Kidney (tissue), 14 donors: ENCODE results near the gene SNAP25. TPM values are rescaled to one million over a fixed set of nuclear protein-coding genes. Genes with fewer than 3 reads are reported as not detected.

Experiments used
- DNase-seq, 5 donors: peaks; one replicate each; pipeline ENCODE4 v3.0.0-alpha.2; 2013 to 2020
- FAIRE-seq: peaks from 2 replicates; lab custom pipeline; 2012; peaks lifted over from hg19 to GRCh38; lab: Jason Lieb, UNC
- H3K27ac ChIP-seq, 2 donors: one replicate each; pipeline ENCODE4 v1.7.0; 2013; ENCODE audit warnings: low read depth in 2 of 2, low read length in 2 of 2, inconsistent platforms in 1 of 2
- H3K27me3 ChIP-seq: one replicate; pipeline ENCODE4 v1.7.1; 2013; ENCODE audit warnings: low read length, inconsistent platforms; ENCODE audit not compliant: control insufficient read depth, insufficient read depth
- H3K36me3 ChIP-seq, 3 donors: one replicate each; pipeline versions ENCODE4 v1.7.0 to v1.7.1; 2013; ENCODE audit warnings: low read length in 3 of 3, control low read depth in 1 of 3, inconsistent platforms in 1 of 3; ENCODE audit not compliant: insufficient read depth in 3 of 3, control insufficient read depth in 2 of 3
- H3K4me1 ChIP-seq, 3 donors: one replicate each; pipeline versions ENCODE4 v1.7.0 to v1.7.1; 2013; ENCODE audit warnings: low read length in 3 of 3, inconsistent platforms in 1 of 3, low read depth in 1 of 3; ENCODE audit not compliant: control insufficient read depth in 2 of 3, insufficient read depth in 2 of 3
- H3K4me3 ChIP-seq, 3 donors: one replicate each; pipeline versions ENCODE4 v1.7.0 to v1.8.1; 2013; ENCODE audit warnings: low read length in 3 of 3, control low read depth in 1 of 3, inconsistent platforms in 1 of 3
- H3K9ac ChIP-seq, 3 donors: one replicate each; pipeline versions ENCODE4 v1.7.0 to v1.7.1; 2013; ENCODE audit warnings: low read length in 3 of 3, control low read depth in 1 of 3, inconsistent platforms in 1 of 3
- H3K9me3 ChIP-seq, 3 donors: one replicate each; pipeline versions ENCODE4 v1.7.0 to v1.7.1; 2013; ENCODE audit warnings: low read length in 3 of 3, control low read depth in 1 of 3, inconsistent platforms in 1 of 3; ENCODE audit not compliant: control insufficient read depth in 2 of 3, insufficient read depth in 1 of 3
- CTCF ChIP-seq: IDR thresholded peaks from 3 replicates; pipeline ENCODE4 v1.5.1; 2012; ENCODE audit warnings: mild to moderate bottlenecking, moderate library complexity, borderline replicate concordance; ENCODE audit not compliant: insufficient read depth; ENCODE audit errors: extremely low read depth
- intact Hi-C: fragments of 100-400 bp; cut with DNase I; formaldehyde crosslinking; loops from one replicate; pipeline ENCODE4 v1.11.1; 2022
- polyA plus RNA-seq: library from polyadenylated mRNA; stranded (reverse); fragments of 350-450 nt; fragmentation: Illumina TruSeq; extraction: RNeasy Lipid Tissue Mini Kit (QIAGEN cat#74804); gene quantifications from one replicate; pipeline ENCODE4 v1.2.3, GENCODE V29; 2014; ENCODE audit warnings: low read depth, low replicate concordance; ENCODE audit not compliant: insufficient read depth
- total RNA-seq: library from RNA; stranded (reverse); fragmentation: NEBNext Ultra II Directional; extraction: Animal tissue kit (Norgen Biotek cat#: 25700); gene quantifications from one replicate; pipeline ENCODE4 v1.2.1, GENCODE V29; 2021
- donor health status: control.
- donor health status: control.
- donor health status: control.
- donor health status: control.
- donor health status: control.
- donor health status: DM: yes; HTN: yes; CAD: no.
- donor health status: Normal renal cell carcinoma (clear cell type).

Gene SNAP25
- total and polyA plus RNA-seq, 2 donors from 2014 or later, result 1.4 to 6.2 TPM

GRCh38 chr20:10350188-10350842 lies 131.7 kb downstream of the SNAP25 start:
- intact Hi-C loops, result no loop called here

GRCh38 chr20:10352934-10353824 lies 134.5 kb downstream of the SNAP25 start:
- no peaks in the 10 kb centered on the region for H3K27me3 ChIP-seq
- no peak overlapping the region for H3K27ac ChIP-seq
- H3K4me1 ChIP-seq, result no peaks in the 10 kb centered on the region
- no peak for TF ChIP-seq CTCF
- no peaks in the 10 kb centered on the region for H3K36me3 ChIP-seq
- intact Hi-C loops, result no loop called here
- DNase-seq, result no peak
- no peaks in the 10 kb centered on the region for H3K9me3 ChIP-seq
- H3K4me3 ChIP-seq, result no peak overlapping the region
- no peak for FAIRE-seq
- H3K9ac ChIP-seq, result no peak overlapping the region

More at GRCh38 chr20:10350188-10350842, 131.7 kb downstream of the SNAP25 start:
- Histone ChIP-seq H3K27ac (no peak overlapping the region), H3K4me1 (no peaks in the 10 kb centered on the region), H3K36me3 (no peaks in the 10 kb centered on the region), H3K9ac (no peak overlapping the region), H3K4me3 (no peak overlapping the region), H3K27me3 (no peaks in the 10 kb centered on the region), H3K9me3 (no peaks in the 10 kb centered on the region)
- TF ChIP-seq CTCF, result no peak
- FAIRE-seq, result no peak
- DNase-seq, result no peak

GRCh38 chr20:10356628-10357027 lies 138.0 kb downstream of the SNAP25 start:
- H3K27me3 ChIP-seq, result no peaks in the 10 kb centered on the region
- no peak for TF ChIP-seq CTCF
- H3K4me1 ChIP-seq, result no peaks in the 10 kb centered on the region
- H3K27ac ChIP-seq, result no peak overlapping the region
- FAIRE-seq, result no peak
- no peaks in the 10 kb centered on the region for H3K9me3 ChIP-seq
- no peak overlapping the region for H3K4me3 ChIP-seq
- no peak for DNase-seq
- intact Hi-C loops, result no loop called here
- H3K36me3 ChIP-seq, result no peaks in the 10 kb centered on the region
- H3K9ac ChIP-seq, result no peak overlapping the region

Other genes with a start within 250 kb of the SNAP25 start
- gene ANKEF1, start 183.8 kb upstream of the SNAP25 start, total RNA-seq, result 6.6 TPM
- gene ANKEF1, start 183.8 kb upstream of the SNAP25 start, polyA plus RNA-seq, result 1.9 TPM
- 17.8 TPM for gene MKKS, start 215.4 kb downstream of the SNAP25 start, total RNA-seq
- gene MKKS, start 215.4 kb downstream of the SNAP25 start, polyA plus RNA-seq, result 49.2 TPM
- 7.6 TPM for gene SLX4IP, start 216.5 kb downstream of the SNAP25 start, total RNA-seq
- 2.6 TPM for gene SLX4IP, start 216.5 kb downstream of the SNAP25 start, polyA plus RNA-seq